GM21723 (cell line): ENCODE results near the gene GAD2.
"Not testable (repeated sequence)": the region's sequence is repeated elsewhere in the genome, so short reads cannot be mapped to it uniquely, and the experiment has no call there.

Source experiments
- ATAC-seq: cut with Tn5 transposase; IDR thresholded peaks from one replicate; pipeline ENCODE4 v1.9.1; 2021; ENCODE audit warnings: mild to moderate bottlenecking, moderate library complexity; ENCODE audit not compliant: unreplicated experiment

GAD2 gene

GRCh38 chr10:26311383-26311940 is 94.9 kb downstream of the GAD2 start:
- ATAC-seq, result no peak

DNA sequence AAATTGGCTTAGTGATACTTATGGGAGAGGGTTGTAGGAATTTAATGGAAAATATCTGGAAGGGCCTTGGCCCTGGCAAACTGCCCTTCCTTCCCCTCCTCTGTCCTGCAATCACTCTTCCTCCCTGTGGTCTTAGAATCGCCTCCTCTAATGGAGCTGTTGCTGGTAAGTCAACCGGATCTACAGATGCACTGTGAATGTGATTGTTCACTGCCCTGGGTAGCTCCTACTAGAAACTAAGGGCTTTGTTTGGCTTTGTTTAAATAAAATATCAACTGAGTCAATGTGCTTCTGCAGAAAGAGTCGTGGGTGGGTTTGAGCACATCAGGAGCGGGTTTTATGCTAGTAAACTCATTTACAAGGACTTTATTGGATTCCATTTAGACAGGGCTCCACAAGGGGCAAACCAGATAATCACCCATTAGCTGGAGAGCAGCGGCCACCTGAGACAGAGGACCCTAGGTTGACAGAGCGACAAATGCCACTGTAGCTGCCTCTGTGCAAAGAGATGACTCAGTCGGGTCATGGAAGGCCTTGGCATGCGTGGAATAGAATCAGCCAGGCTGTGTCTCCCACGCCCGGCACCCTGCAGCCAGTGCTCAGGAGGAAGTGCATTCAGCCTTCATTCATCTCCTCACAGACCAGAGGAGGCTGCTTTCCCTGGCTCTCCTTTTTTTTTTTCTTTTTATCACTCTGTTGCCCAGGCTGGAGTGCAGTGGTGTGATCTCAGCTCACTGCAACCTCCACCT is 97.9 kb downstream of the GAD2 start:
- no peak for ATAC-seq

DNA sequence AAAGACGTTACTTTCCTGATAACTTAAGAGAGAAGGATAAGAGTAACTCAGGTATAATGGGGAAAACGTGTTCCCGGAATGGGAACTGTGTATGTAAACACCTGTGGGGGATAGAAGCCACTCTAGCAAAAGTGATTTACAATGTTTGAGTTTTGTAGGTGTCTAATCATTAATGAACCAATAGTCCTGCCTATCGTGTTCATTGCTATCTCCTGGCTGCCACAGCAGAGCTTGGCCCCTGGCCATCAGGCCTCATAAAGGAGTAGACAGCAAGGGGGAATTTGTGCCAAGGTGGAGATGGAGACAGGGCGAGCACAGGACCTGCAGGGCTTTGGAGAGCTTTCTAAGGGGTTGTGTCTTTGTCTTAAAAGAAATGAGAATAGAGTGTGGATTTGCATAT is 102.1 kb downstream of the GAD2 start:
- no peak for ATAC-seq

GRCh38 chr10:26323219-26323618 is 106.6 kb downstream of the GAD2 start:
- ATAC-seq, result no peak

DNA sequence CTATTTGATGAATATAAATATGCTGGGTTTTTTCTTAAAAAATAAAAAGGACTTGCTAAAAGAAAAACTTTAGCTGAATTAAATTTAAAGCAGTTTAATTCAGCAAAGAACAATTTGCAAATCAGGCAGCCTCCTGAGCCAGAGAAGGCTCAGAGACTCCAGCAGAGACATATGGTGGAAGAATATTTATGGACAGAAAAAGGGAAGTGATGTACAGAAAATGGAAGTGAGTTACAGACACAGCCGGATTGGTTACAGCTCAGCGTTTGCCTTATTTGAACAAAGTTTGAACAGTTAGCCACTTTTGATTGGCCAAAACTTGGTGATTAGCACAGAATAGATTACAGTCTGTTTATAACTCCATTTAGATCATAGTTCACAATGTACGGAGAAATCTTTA is 110.3 kb downstream of the GAD2 start:
- ATAC-seq, result no peak

DNA sequence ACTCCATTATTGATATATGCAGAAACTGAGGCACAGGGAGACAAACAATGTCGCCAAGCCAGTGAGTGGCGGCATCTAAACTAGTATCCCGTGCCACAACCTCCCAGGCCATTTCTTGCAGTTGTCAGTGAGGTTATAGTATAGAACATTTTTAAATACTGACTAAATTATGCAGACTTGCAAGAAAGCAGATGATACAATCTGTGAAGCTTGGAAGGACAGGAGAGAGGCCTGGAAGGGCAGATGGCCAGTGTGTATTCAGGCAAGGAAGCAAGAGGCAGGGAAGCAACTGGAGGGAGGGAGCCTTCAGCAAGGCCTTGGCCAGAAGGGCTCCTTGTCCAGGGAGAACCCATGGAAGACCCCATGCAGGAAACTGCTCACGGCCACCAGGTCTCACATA is 111.2 kb downstream of the GAD2 start:
- no peak for ATAC-seq

GRCh38 chr10:26331371-26331770 is 114.8 kb downstream of the GAD2 start:
- no peak for ATAC-seq

DNA sequence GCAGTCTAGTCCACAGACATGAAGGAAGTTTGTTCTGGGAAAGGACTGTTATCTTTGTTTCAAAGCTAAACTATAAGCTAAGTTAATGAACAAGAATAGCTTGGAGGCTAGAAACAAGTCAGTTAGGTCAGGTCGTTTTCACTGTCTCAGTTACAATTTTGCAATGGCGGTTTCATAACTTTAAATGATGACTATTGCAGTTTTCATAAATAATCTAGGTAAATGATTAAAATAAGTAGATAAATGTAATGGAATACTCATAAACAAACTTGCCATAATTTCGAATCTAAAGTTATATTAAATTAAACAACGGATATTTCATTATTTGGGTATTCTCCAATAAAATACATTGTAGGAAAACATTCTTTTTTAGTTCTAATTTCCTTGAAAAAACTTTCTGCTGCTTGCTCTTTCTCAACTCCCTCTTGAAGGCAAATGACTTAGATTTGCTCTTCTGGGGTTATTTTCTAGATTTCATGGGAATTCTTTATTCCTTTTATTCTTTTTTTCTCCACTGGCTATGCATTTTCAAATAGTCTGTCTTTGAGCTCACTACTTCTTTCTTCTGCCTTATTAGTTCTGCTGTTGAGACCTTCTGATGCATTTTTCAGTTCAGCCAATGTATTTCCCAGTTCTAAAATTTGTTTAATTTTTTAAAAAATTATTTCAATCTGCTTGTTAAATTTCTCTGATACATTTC is 117.8 kb downstream of the GAD2 start:
- ATAC-seq, result no peak

DNA sequence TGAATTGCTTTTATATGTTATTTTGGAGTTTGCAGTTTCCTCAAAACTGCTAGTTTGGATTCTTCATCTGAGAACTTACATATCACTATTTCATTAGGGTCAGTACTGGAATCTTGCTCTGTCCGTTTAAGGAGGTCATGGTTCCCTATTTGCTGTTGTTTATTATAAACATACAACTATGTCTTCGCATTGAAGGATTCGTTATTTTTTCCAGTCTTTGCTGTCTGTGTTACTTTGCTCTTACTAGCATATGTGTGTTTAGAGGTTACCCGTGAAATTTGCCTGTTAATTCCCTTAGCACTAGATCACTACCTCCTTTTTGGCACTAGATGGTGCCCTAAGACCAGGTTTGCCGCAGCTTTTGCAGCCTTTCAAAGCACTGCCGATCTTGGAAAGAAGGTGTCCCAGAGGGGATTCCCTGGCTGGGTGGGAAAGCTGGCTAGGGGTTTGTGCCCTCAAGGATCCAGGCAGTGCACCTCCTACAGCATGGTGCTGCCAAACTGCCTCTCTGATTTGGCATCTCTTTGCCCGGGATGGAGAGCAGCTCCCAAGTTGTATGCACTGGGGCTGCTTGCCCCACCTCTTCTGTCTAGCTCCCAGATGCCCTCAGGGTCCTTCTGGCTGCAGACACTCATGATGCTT is 118.5 kb downstream of the GAD2 start:
- ATAC-seq, result peak; percentile 90

- ATAC-seq, result peak; percentile 50
Measured at GRCh38 chr10:26335574-26336093, 119.1 kb downstream of the GAD2 start.

- no peak for ATAC-seq
Measured at GRCh38 chr10:26336979-26337378, 120.4 kb downstream of the GAD2 start.

- ATAC-seq, result no peak
Measured at GRCh38 chr10:26341701-26342100, 125.1 kb downstream of the GAD2 start.

DNA sequence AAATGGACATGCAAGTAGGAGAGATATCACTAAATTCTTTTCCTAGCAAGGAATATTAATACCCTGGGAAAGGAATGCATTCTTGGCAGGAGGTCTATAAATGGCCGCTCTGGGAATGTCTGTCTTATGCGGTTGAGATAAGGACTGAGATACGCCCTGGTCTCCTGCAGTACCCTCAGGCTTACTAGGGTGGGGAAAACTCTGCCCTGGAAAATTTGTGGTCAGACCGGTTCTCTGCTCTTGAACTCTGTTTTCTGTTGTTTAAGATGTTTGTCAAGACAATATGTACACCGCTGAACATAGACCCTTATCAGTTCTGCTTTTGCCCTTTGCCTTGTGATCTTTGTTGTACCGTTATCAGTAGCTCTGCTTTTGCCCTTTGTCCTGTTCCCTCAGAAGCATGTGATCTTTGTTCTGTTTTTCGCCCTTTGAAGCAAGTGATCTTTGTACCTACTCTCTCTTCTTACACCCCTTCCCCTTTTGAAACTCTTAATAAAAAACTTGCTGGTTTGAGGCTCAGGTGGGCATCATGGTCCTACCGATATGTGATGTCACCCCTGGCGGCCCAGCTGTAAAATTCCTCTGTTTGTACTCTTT is 132.3 kb downstream of the GAD2 start:
- ATAC-seq, result not testable (repeated sequence)
